GM12878 (cell line): ENCODE data around the gene CKS1B. TPM values are rescaled to one million over a fixed set of nuclear protein-coding genes. Genes with fewer than 3 reads are reported as not detected.

Source experiments
- ASH2L ChIP-seq: fragments of 300-600, 200-600 bp; sonication (generic); IDR thresholded peaks from 2 replicates; pipeline ENCODE4 v1.6.1; 2017; ENCODE audit warnings: low read depth, mild to moderate bottlenecking, borderline replicate concordance
- ATF7 ChIP-seq: fragments of 450-650 bp; IDR thresholded peaks from 2 replicates; pipeline ENCODE4 v1.6.1; 2016; ENCODE audit warnings: low read depth, mild to moderate bottlenecking
- BCL3 ChIP-seq: IDR thresholded peaks from 2 replicates; pipeline ENCODE4 v1.6.1; 2011; ENCODE audit warnings: borderline replicate concordance, low read depth, mild to moderate bottlenecking, moderate library complexity, low read length; ENCODE audit not compliant: insufficient read depth, poor library complexity, severe bottlenecking
- EED ChIP-seq: sonication (generic); IDR thresholded peaks from 2 replicates; pipeline ENCODE4 v1.6.1; 2016; ENCODE audit warnings: antibody characterized with exemption, low read depth
- HDGF ChIP-seq: fragments of 450-650 bp; IDR thresholded peaks from 2 replicates; pipeline ENCODE4 v1.6.1; 2016; ENCODE audit warnings: antibody characterized with exemption
- NFYA ChIP-seq: IDR thresholded peaks from 2 replicates; pipeline ENCODE4 v1.6.1; 2011; ENCODE audit warnings: low read depth, mild to moderate bottlenecking, low read length, improper control_type of control experiment, borderline replicate concordance
- NFYB ChIP-seq: IDR thresholded peaks from 2 replicates; pipeline ENCODE4 v1.6.1; 2011; ENCODE audit warnings: low read depth, mild to moderate bottlenecking, low read length, improper control_type of control experiment, moderate library complexity; ENCODE audit not compliant: insufficient read depth
- YY1 ChIP-seq: IDR thresholded peaks from 2 replicates; pipeline ENCODE4 v1.6.1; 2011; ENCODE audit warnings: low read depth, mild to moderate bottlenecking, low read length
- polyA plus RNA-seq, 11 experiments: library from polyadenylated mRNA; depleted of rRNA in 4 of 11; unstranded in 6 of 11; stranded (reverse) in 5 of 11; fragments of >200 nt; fragmentation: Nextera tagmentation in 4 of 11; fragmentation: Illumina TruSeq in 1 of 11; extraction: Ambion mirVana in 4 of 11; extraction: Trizol in 1 of 11; gene quantifications; 1 replicate in 1 of 11; 2 replicates in 10 of 11; pipeline versions ENCODE4 v1.2.1 to v1.2.3, GENCODE V29; 2011 to 2016; ENCODE audit warnings: inconsistent platforms in 2 of 11, missing spikeins in 2 of 11, low read depth in 1 of 11
- total RNA-seq, 4 experiments: library from RNA; depleted of rRNA in 3 of 4; stranded (reverse); fragments of >200 nt in 3 of 4; fragmentation: Illumina TruSeq in 1 of 4; extraction: Trizol in 1 of 4; gene quantifications; 2 replicates each; pipeline versions ENCODE4 v1.2.1 to v1.2.3, GENCODE V29; 2013 to 2021
- TF ChIP-seq, protein P1 (sequence below): fragments of 450-650 bp; IDR thresholded peaks from 2 replicates; pipeline ENCODE4 v1.6.1; 2014; ENCODE audit warnings: mild to moderate bottlenecking
- TF ChIP-seq, protein P2 (sequence below): IDR thresholded peaks from 2 replicates; pipeline ENCODE4 v1.6.1; 2011; ENCODE audit warnings: low read depth, low read length, improper control_type of control experiment, borderline replicate concordance
- TF ChIP-seq, protein P3 (sequence below): fragments of 450-650 bp; IDR thresholded peaks from 2 replicates; pipeline ENCODE4 v1.6.1; 2017; ENCODE audit warnings: low read depth, mild to moderate bottlenecking, moderate library complexity
- TF ChIP-seq, protein P4 (sequence below): fragments of 450-650 bp; IDR thresholded peaks from 2 replicates; pipeline ENCODE4 v1.6.1; 2016; ENCODE audit warnings: mild to moderate bottlenecking
- TF ChIP-seq, protein P5 (sequence below): fragments of 450-650 bp; conservative IDR thresholded peaks from 2 replicates; pipeline ENCODE4 v1.6.1; 2017; ENCODE audit warnings: mild to moderate bottlenecking, moderate library complexity
- TF ChIP-seq, protein P6 (sequence below): fragments of 450-650 bp; IDR thresholded peaks from 2 replicates; pipeline ENCODE4 v1.6.1; 2017; ENCODE audit warnings: mild to moderate bottlenecking, moderate library complexity

Gene CKS1B
- total and polyA plus RNA-seq, 10 of the 15 experiments (the other 5 are each of a cell fraction or from before 2014, with no cell fraction given): 125 to 608 (median 364) TPM

- TF ChIP-seq, protein P1, sequence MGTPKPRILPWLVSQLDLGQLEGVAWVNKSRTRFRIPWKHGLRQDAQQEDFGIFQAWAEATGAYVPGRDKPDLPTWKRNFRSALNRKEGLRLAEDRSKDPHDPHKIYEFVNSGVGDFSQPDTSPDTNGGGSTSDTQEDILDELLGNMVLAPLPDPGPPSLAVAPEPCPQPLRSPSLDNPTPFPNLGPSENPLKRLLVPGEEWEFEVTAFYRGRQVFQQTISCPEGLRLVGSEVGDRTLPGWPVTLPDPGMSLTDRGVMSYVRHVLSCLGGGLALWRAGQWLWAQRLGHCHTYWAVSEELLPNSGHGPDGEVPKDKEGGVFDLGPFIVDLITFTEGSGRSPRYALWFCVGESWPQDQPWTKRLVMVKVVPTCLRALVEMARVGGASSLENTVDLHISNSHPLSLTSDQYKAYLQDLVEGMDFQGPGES: no peak
- TF ChIP-seq EED (peak; percentile 38; the same call in 1 of the 2 replicates), NFYB (no peak), HDGF (no peak), ATF7 (peak; percentile 28; the same call in 1 of the 2 replicates), YY1 (peak; percentile 60; the same call in 1 of the 2 replicates), NFYA (no peak), ASH2L (no peak), BCL3 (no peak)
- TF ChIP-seq, protein P2, sequence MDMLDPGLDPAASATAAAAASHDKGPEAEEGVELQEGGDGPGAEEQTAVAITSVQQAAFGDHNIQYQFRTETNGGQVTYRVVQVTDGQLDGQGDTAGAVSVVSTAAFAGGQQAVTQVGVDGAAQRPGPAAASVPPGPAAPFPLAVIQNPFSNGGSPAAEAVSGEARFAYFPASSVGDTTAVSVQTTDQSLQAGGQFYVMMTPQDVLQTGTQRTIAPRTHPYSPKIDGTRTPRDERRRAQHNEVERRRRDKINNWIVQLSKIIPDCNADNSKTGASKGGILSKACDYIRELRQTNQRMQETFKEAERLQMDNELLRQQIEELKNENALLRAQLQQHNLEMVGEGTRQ: no peak
- TF ChIP-seq, protein P3, sequence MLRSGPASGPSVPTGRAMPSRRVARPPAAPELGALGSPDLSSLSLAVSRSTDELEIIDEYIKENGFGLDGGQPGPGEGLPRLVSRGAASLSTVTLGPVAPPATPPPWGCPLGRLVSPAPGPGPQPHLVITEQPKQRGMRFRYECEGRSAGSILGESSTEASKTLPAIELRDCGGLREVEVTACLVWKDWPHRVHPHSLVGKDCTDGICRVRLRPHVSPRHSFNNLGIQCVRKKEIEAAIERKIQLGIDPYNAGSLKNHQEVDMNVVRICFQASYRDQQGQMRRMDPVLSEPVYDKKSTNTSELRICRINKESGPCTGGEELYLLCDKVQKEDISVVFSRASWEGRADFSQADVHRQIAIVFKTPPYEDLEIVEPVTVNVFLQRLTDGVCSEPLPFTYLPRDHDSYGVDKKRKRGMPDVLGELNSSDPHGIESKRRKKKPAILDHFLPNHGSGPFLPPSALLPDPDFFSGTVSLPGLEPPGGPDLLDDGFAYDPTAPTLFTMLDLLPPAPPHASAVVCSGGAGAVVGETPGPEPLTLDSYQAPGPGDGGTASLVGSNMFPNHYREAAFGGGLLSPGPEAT: peak; percentile 29; the same call in 1 of the 2 replicates
- TF ChIP-seq, protein P4, sequence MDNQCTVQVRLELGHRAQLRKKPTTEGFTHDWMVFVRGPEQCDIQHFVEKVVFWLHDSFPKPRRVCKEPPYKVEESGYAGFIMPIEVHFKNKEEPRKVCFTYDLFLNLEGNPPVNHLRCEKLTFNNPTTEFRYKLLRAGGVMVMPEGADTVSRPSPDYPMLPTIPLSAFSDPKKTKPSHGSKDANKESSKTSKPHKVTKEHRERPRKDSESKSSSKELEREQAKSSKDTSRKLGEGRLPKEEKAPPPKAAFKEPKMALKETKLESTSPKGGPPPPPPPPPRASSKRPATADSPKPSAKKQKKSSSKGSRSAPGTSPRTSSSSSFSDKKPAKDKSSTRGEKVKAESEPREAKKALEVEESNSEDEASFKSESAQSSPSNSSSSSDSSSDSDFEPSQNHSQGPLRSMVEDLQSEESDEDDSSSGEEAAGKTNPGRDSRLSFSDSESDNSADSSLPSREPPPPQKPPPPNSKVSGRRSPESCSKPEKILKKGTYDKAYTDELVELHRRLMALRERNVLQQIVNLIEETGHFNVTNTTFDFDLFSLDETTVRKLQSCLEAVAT: no peak; the same call in 1 of the 2 replicates
- TF ChIP-seq, protein P5, sequence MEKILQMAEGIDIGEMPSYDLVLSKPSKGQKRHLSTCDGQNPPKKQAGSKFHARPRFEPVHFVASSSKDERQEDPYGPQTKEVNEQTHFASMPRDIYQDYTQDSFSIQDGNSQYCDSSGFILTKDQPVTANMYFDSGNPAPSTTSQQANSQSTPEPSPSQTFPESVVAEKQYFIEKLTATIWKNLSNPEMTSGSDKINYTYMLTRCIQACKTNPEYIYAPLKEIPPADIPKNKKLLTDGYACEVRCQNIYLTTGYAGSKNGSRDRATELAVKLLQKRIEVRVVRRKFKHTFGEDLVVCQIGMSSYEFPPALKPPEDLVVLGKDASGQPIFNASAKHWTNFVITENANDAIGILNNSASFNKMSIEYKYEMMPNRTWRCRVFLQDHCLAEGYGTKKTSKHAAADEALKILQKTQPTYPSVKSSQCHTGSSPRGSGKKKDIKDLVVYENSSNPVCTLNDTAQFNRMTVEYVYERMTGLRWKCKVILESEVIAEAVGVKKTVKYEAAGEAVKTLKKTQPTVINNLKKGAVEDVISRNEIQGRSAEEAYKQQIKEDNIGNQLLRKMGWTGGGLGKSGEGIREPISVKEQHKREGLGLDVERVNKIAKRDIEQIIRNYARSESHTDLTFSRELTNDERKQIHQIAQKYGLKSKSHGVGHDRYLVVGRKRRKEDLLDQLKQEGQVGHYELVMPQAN: peak; percentile 39; the same call in 1 of the 2 replicates
- TF ChIP-seq, protein P6, sequence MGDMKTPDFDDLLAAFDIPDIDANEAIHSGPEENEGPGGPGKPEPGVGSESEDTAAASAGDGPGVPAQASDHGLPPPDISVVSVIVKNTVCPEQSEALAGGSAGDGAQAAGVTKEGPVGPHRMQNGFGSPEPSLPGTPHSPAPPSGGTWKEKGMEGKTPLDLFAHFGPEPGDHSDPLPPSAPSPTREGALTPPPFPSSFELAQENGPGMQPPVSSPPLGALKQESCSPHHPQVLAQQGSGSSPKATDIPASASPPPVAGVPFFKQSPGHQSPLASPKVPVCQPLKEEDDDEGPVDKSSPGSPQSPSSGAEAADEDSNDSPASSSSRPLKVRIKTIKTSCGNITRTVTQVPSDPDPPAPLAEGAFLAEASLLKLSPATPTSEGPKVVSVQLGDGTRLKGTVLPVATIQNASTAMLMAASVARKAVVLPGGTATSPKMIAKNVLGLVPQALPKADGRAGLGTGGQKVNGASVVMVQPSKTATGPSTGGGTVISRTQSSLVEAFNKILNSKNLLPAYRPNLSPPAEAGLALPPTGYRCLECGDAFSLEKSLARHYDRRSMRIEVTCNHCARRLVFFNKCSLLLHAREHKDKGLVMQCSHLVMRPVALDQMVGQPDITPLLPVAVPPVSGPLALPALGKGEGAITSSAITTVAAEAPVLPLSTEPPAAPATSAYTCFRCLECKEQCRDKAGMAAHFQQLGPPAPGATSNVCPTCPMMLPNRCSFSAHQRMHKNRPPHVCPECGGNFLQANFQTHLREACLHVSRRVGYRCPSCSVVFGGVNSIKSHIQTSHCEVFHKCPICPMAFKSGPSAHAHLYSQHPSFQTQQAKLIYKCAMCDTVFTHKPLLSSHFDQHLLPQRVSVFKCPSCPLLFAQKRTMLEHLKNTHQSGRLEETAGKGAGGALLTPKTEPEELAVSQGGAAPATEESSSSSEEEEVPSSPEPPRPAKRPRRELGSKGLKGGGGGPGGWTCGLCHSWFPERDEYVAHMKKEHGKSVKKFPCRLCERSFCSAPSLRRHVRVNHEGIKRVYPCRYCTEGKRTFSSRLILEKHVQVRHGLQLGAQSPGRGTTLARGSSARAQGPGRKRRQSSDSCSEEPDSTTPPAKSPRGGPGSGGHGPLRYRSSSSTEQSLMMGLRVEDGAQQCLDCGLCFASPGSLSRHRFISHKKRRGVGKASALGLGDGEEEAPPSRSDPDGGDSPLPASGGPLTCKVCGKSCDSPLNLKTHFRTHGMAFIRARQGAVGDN: no peak
These were observed 1.1 kb downstream of the CKS1B start (continued) for GRCh38 chr1:154975409-154976059.
